HCT116 (cell line): Measurements from ENCODE around the gene FAXDC2. TPM values are rescaled to one million over a fixed set of nuclear protein-coding genes. Genes with fewer than 3 reads are reported as not detected.

Experiments
- ATAC-seq: fragments of 200-7000 bp; cut with Tn5 transposase; 2 replicates; pipeline ENCODE4 v1.9.1; 2020; ENCODE audit warnings: mild to moderate bottlenecking, moderate library complexity
- BruUV-seq: library from RNA; stranded (reverse); fragments of 400-500 nt; replicated peaks from 2 replicates; lab custom pipeline; 2021; lab: Mats Ljungman, UMichigan
- CTCF ChIA-PET: fragments of 300-600 bp; sonication (Branson Sonifier 250); formaldehyde crosslinking; loops from one replicate; lab custom pipeline; 2021; ENCODE audit warnings: antibody characterized with exemption; lab: Charles Lee
- POLR2A ChIA-PET: fragments of 300-600, 350-600 bp; sonication (Branson Sonifier 250); formaldehyde crosslinking; loops from one replicate; lab custom pipeline; 2021; ENCODE audit warnings: antibody characterized with exemption; lab: Charles Lee
- RAD21 ChIA-PET, 2 experiments: fragments of 300-600 bp; sonication (Branson Sonifier 250); formaldehyde crosslinking; loops; one replicate each; lab custom pipeline; 2023; ENCODE audit warnings: low total read pairs in 2 of 2; ENCODE audit not compliant: uncharacterized antibody in 2 of 2, unreplicated experiment in 2 of 2, low non-redundant PET in 1 of 2; lab: Charles Lee
- DNase-seq: peaks from one replicate; pipeline ENCODE4 v3.0.0-alpha.2; 2010; ENCODE audit warnings: low read depth, low spot score
- H2AFZ ChIP-seq: fragments of 200-600 bp; shearing (Covaris generic), sonication (generic); 2 replicates; pipeline ENCODE4 v1.6.1; 2017; ENCODE audit warnings: low read depth, mixed run types, mixed read lengths, antibody characterized with exemption, low read length; ENCODE audit not compliant: poor library complexity, severe bottlenecking
- H3K27ac ChIP-seq: 2 replicates; pipeline ENCODE4 v1.5.1; 2012; ENCODE audit warnings: low read depth, low read length
- H3K27me3 ChIP-seq: fragments of 200-600 bp; sonication (generic); 2 replicates; pipeline ENCODE4 v1.6.1; 2016; ENCODE audit warnings: mixed run types, low read length, mixed read lengths; ENCODE audit not compliant: insufficient read depth
- H3K36me3 ChIP-seq, 2 experiments: fragments of 200-500 bp in 1 of 2; fragments of 200-600 bp in 1 of 2; sonication (Bioruptor generic) in 1 of 2; sonication (generic) in 1 of 2; 2 replicates each; pipeline versions ENCODE4 v1.5.1 to v1.6.1; 2014 to 2016; ENCODE audit warnings: low read length in 2 of 2, inconsistent platforms in 1 of 2, mixed read lengths in 1 of 2, mixed run types in 1 of 2; ENCODE audit not compliant: insufficient read depth in 2 of 2, control insufficient read depth in 1 of 2
- H3K4me1 ChIP-seq, 2 experiments: fragments of 200-600 bp in 1 of 2; sonication (generic) in 1 of 2; 2 replicates each; pipeline versions ENCODE4 v1.5.1 to v1.6.1; 2012 to 2017; ENCODE audit warnings: low read length in 2 of 2, inconsistent platforms in 1 of 2, mild to moderate bottlenecking in 1 of 2, mixed read lengths in 1 of 2, mixed run types in 1 of 2, moderate library complexity in 1 of 2; ENCODE audit not compliant: insufficient read depth in 2 of 2, control insufficient read depth in 1 of 2
- H3K4me2 ChIP-seq: fragments of 200-600 bp; sonication (generic); 2 replicates; pipeline ENCODE4 v1.6.1; 2017; ENCODE audit warnings: mixed run types, low read length, mixed read lengths
- H3K4me3 ChIP-seq, 2 experiments: fragments of 200-600 bp in 1 of 2; sonication (generic) in 1 of 2; replicated peaks in 1 of 2; 2 replicates each; pipeline ENCODE4 v1.5.1; 2011 to 2016; ENCODE audit warnings: low read length in 2 of 2, control low read depth in 1 of 2, low read depth in 1 of 2, mild to moderate bottlenecking in 1 of 2, mixed read lengths in 1 of 2, mixed run types in 1 of 2
- H3K79me2 ChIP-seq: fragments of 200-600 bp; sonication (generic); 2 replicates; pipeline ENCODE4 v1.6.1; 2017; ENCODE audit warnings: mild to moderate bottlenecking, mixed run types, low read length, moderate library complexity, mixed read lengths; ENCODE audit not compliant: insufficient read depth
- H3K9ac ChIP-seq: fragments of 200-600 bp; sonication (generic); 2 replicates; pipeline ENCODE4 v1.6.1; 2016; ENCODE audit warnings: low read length, mixed read lengths
- H3K9me2 ChIP-seq: fragments of 200-600 bp; sonication (generic), shearing (Covaris generic); 2 replicates; pipeline ENCODE4 v1.6.1; 2017; ENCODE audit warnings: mixed run types, mild to moderate bottlenecking, moderate library complexity; ENCODE audit not compliant: insufficient read depth
- H3K9me3 ChIP-seq, 2 experiments: fragments of 200-500 bp in 1 of 2; fragments of 200-600 bp in 1 of 2; sonication (Bioruptor generic) in 1 of 2; sonication (generic) in 1 of 2; 2 replicates each; pipeline ENCODE4 v1.6.1; 2014 to 2017; ENCODE audit warnings: low read length in 2 of 2, mixed read lengths in 2 of 2, inconsistent platforms in 1 of 2, low read depth in 1 of 2, mild to moderate bottlenecking in 1 of 2, mixed run types in 1 of 2, moderate library complexity in 1 of 2; ENCODE audit not compliant: control insufficient read depth in 1 of 2, insufficient read depth in 1 of 2
- H4K20me1 ChIP-seq: fragments of 200-600 bp; sonication (generic), shearing (Covaris generic); 2 replicates; pipeline ENCODE4 v1.6.1; 2017; ENCODE audit warnings: mixed run types, mild to moderate bottlenecking, moderate library complexity; ENCODE audit not compliant: insufficient read depth
- CBX3 ChIP-seq: IDR thresholded peaks from 2 replicates; pipeline ENCODE4 v1.6.1; 2012; ENCODE audit warnings: low read depth
- FOSL1 ChIP-seq: IDR thresholded peaks from 2 replicates; pipeline ENCODE4 v1.6.1; 2012; ENCODE audit warnings: low read depth
- POLR2AphosphoS5 ChIP-seq: IDR thresholded peaks from 2 replicates; pipeline ENCODE4 v1.6.1; 2011; ENCODE audit warnings: mild to moderate bottlenecking, low read depth, low read length, moderate library complexity
- YY1 ChIP-seq: IDR thresholded peaks from 2 replicates; pipeline ENCODE4 v1.6.1; 2011; ENCODE audit warnings: low read length, low read depth, moderate library complexity, mild to moderate bottlenecking; ENCODE audit not compliant: insufficient replicate concordance; ENCODE audit errors: extremely low read depth
- ZFX ChIP-seq: fragments of 450-650 bp; IDR thresholded peaks from 2 replicates; pipeline ENCODE4 v1.6.1; 2017
- ZNF274 ChIP-seq: fragments of 200-500 bp; sonication (Bioruptor generic); IDR thresholded peaks from 2 replicates; pipeline ENCODE4 v1.6.1; 2014; ENCODE audit warnings: mild to moderate bottlenecking, low read depth, low read length, inconsistent platforms
- intact Hi-C: fragments of 100-400 bp; cut with micrococcal nuclease; formaldehyde crosslinking; loops from 2 replicates; pipeline ENCODE4 v1.10.0; 2022
- total RNA-seq: library from RNA; stranded (reverse); gene quantifications from one replicate; pipeline ENCODE4 v1.2.1, GENCODE V29; 2021; ENCODE audit not compliant: unreplicated experiment
- TF ChIP-seq, protein P1 (sequence below), 3 experiments: fragments of 200-600 bp in 1 of 3; sonication (generic) in 1 of 3; IDR thresholded peaks in 2 of 3; conservative IDR thresholded peaks in 1 of 3; 2 replicates each; pipeline ENCODE4 v1.5.1; 2012 to 2017; ENCODE audit warnings: low read depth in 2 of 3, low read length in 2 of 3, antibody characterized with exemption in 1 of 3, borderline replicate concordance in 1 of 3, control low read depth in 1 of 3, mild to moderate bottlenecking in 1 of 3, mixed read lengths in 1 of 3, mixed run types in 1 of 3, moderate library complexity in 1 of 3; ENCODE audit not compliant: insufficient read depth in 1 of 3
- TF ChIP-seq, protein P2 (sequence below): IDR thresholded peaks from 2 replicates; pipeline ENCODE4 v1.6.1; 2011; ENCODE audit warnings: mild to moderate bottlenecking, low read length, moderate library complexity; ENCODE audit not compliant: insufficient replicate concordance; ENCODE audit errors: extremely low read depth

Gene FAXDC2
- total RNA-seq, 1 experiment from 2014 or later = 0.22 TPM

GRCh38 chr5:154842689-154843530 is 7.5 kb downstream of the FAXDC2 start (continued):
- TF ChIP-seq, protein P1, sequence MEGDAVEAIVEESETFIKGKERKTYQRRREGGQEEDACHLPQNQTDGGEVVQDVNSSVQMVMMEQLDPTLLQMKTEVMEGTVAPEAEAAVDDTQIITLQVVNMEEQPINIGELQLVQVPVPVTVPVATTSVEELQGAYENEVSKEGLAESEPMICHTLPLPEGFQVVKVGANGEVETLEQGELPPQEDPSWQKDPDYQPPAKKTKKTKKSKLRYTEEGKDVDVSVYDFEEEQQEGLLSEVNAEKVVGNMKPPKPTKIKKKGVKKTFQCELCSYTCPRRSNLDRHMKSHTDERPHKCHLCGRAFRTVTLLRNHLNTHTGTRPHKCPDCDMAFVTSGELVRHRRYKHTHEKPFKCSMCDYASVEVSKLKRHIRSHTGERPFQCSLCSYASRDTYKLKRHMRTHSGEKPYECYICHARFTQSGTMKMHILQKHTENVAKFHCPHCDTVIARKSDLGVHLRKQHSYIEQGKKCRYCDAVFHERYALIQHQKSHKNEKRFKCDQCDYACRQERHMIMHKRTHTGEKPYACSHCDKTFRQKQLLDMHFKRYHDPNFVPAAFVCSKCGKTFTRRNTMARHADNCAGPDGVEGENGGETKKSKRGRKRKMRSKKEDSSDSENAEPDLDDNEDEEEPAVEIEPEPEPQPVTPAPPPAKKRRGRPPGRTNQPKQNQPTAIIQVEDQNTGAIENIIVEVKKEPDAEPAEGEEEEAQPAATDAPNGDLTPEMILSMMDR (IDR thresholded peaks at IDR 0.05 in 2 of 3, conservative IDR thresholded peaks at IDR 0.05 in 1 of 3; ENCODE audit: borderline replicate concordance in 1 of 3, insufficient read depth in 1 of 3, low read depth in 2 of 3, low read length in 2 of 3) = no peak
- no peak for TF ChIP-seq ZNF274
- no peak for TF ChIP-seq YY1
- no peak for TF ChIP-seq POLR2AphosphoS5
- no peak for TF ChIP-seq FOSL1
- no peak for TF ChIP-seq ZFX
- TF ChIP-seq CBX3 = no peak

GRCh38 chr5:154841273-154841661 is 9.1 kb downstream of the FAXDC2 start:
- H3K4me2 ChIP-seq = no peak overlapping the region
- POLR2A ChIA-PET = no interaction called here

More at GRCh38 chr5:154841273-154841661, 9.1 kb downstream of the FAXDC2 start:
- no peak for ATAC-seq
- H3K79me2 ChIP-seq = no peaks in the 10 kb centered on the region
- H2AFZ ChIP-seq = no peak overlapping the region
- TF ChIP-seq, protein P2, sequence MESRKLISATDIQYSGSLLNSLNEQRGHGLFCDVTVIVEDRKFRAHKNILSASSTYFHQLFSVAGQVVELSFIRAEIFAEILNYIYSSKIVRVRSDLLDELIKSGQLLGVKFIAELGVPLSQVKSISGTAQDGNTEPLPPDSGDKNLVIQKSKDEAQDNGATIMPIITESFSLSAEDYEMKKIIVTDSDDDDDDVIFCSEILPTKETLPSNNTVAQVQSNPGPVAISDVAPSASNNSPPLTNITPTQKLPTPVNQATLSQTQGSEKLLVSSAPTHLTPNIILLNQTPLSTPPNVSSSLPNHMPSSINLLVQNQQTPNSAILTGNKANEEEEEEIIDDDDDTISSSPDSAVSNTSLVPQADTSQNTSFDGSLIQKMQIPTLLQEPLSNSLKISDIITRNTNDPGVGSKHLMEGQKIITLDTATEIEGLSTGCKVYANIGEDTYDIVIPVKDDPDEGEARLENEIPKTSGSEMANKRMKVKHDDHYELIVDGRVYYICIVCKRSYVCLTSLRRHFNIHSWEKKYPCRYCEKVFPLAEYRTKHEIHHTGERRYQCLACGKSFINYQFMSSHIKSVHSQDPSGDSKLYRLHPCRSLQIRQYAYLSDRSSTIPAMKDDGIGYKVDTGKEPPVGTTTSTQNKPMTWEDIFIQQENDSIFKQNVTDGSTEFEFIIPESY = no peak
- H3K27ac ChIP-seq = no peak overlapping the region
- H4K20me1 ChIP-seq = no peaks in the 10 kb centered on the region
- H3K9me2 ChIP-seq = no peaks in the 10 kb centered on the region
- intact Hi-C loops = no loop called here
- DNase-seq = no peak
- RAD21 ChIA-PET = no interaction called here
- CTCF ChIA-PET = no interaction called here
- H3K4me3 ChIP-seq = no peak overlapping the region
- peaks cover under 1 to 1% of the 10 kb centered on the region in 2 experiments; a peak in 3 of 4 replicates for H3K4me1 ChIP-seq
- no peaks in the 10 kb centered on the region for H3K27me3 ChIP-seq
- H3K36me3 ChIP-seq = no peaks in the 10 kb centered on the region
- no TSS peak for BruUV-seq
- no peaks in the 10 kb centered on the region for H3K9me3 ChIP-seq
- H3K9ac ChIP-seq = no peak overlapping the region
